ENCODE measurements around the gene SWAP70. TPM values are rescaled to one million over a fixed set of nuclear protein-coding genes. Genes with fewer than 3 reads are reported as not detected.

SWAP70 gene
- total RNA-seq, 1 donor from 2014 or later, result 20.4 TPM

- Mint-ChIP-seq H3K27me3 (ENCODE audit: low read depth) (no peaks in the 10 kb centered on the region), H3K4me1 (ENCODE audit: low read depth) (peaks cover 27% of the 10 kb centered on the region), H3K9me3 (ENCODE audit: low read depth) (no peaks in the 10 kb centered on the region), H3K36me3 (ENCODE audit: low read depth) (peaks cover 21% of the 10 kb centered on the region), H3K27ac (ENCODE audit: unreplicated experiment) (no peak overlapping the region), H3K4me3 (ENCODE audit: unreplicated experiment) (no peak overlapping the region)
- DNase-seq (ENCODE audit: low spot score), result no peak
- TF ChIP-seq, protein P1, sequence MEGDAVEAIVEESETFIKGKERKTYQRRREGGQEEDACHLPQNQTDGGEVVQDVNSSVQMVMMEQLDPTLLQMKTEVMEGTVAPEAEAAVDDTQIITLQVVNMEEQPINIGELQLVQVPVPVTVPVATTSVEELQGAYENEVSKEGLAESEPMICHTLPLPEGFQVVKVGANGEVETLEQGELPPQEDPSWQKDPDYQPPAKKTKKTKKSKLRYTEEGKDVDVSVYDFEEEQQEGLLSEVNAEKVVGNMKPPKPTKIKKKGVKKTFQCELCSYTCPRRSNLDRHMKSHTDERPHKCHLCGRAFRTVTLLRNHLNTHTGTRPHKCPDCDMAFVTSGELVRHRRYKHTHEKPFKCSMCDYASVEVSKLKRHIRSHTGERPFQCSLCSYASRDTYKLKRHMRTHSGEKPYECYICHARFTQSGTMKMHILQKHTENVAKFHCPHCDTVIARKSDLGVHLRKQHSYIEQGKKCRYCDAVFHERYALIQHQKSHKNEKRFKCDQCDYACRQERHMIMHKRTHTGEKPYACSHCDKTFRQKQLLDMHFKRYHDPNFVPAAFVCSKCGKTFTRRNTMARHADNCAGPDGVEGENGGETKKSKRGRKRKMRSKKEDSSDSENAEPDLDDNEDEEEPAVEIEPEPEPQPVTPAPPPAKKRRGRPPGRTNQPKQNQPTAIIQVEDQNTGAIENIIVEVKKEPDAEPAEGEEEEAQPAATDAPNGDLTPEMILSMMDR (IDR thresholded peaks at IDR 0.05), result no peak
These were observed 113.6 kb downstream of the SWAP70 start for GRCh38 chr11:9777525-9777924.

GRCh38 chr11:9780929-9781328 is 117.1 kb downstream of the SWAP70 start:
- H3K27ac Mint-ChIP-seq (ENCODE audit: unreplicated experiment), result no peak overlapping the region
- peaks cover 16% of the 10 kb centered on the region for H3K4me1 Mint-ChIP-seq (ENCODE audit: low read depth)
- H3K36me3 Mint-ChIP-seq (ENCODE audit: low read depth), result peaks cover 23% of the 10 kb centered on the region
- no peaks in the 10 kb centered on the region for H3K27me3 Mint-ChIP-seq (ENCODE audit: low read depth)
- no peak overlapping the region for H3K4me3 Mint-ChIP-seq (ENCODE audit: unreplicated experiment)
- no peak for DNase-seq (ENCODE audit: low spot score)
- TF ChIP-seq, protein P1 (IDR thresholded peaks at IDR 0.05), result no peak
- H3K9me3 Mint-ChIP-seq (ENCODE audit: low read depth), result no peaks in the 10 kb centered on the region

- Mint-ChIP-seq H3K27me3 (ENCODE audit: low read depth) (no peaks in the 10 kb centered on the region), H3K4me1 (ENCODE audit: low read depth) (peaks cover 24% of the 10 kb centered on the region), H3K9me3 (ENCODE audit: low read depth) (no peaks in the 10 kb centered on the region), H3K4me3 (ENCODE audit: unreplicated experiment) (no peak overlapping the region), H3K36me3 (ENCODE audit: low read depth) (peaks cover 29% of the 10 kb centered on the region), H3K27ac (ENCODE audit: unreplicated experiment) (no peak overlapping the region)
- TF ChIP-seq, protein P1 (IDR thresholded peaks at IDR 0.05), result no peak
- no peak for DNase-seq (ENCODE audit: low spot score)
These were observed 120.1 kb downstream of the SWAP70 start for GRCh38 chr11:9783986-9784385.

DNA sequence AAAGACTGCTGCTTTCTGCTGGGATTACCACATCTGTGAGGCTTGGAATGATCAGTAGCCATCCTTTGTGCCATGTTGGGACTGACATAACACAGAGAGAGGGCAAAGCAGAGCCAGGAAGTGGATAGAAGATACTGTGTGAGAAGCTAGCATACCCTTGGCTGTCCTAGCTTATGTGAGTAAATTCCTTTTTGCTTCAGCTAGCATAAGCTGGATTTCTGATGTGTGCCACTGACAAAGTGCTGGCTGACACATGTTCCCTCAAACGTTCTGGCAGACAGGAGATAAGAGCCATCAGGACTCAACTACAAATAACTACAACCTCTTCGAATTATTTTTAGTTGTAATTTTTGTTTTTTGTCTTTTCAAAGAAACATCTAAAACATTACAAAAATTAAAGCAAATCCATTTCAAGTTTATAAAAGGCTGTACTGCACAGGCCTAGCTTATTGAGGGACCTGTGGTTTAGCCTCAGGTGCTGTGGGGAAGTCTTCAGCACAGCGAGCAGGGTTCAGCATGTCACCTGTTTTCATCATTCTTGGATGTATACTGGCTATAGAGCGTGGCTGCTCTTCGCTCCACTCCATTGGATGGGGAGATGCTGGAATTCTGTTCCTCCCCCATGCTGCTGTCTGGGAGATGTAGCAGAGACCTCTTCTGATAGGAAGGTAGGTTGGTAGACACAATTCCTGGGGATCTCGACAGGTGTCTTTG is 120.9 kb downstream of the SWAP70 start:
- Mint-ChIP-seq H3K9me3 (ENCODE audit: low read depth) (no peaks in the 10 kb centered on the region), H3K36me3 (ENCODE audit: low read depth) (peaks cover 27% of the 10 kb centered on the region), H3K4me3 (ENCODE audit: unreplicated experiment) (no peak overlapping the region), H3K27ac (ENCODE audit: unreplicated experiment) (no peak overlapping the region), H3K4me1 (ENCODE audit: low read depth) (peaks cover 24% of the 10 kb centered on the region), H3K27me3 (ENCODE audit: low read depth) (no peaks in the 10 kb centered on the region)
- no peak for DNase-seq (ENCODE audit: low spot score)
- TF ChIP-seq, protein P1 (IDR thresholded peaks at IDR 0.05), result no peak

GRCh38 chr11:9787260-9787659 is 123.4 kb downstream of the SWAP70 start:
- H3K27ac Mint-ChIP-seq (ENCODE audit: unreplicated experiment), result no peak overlapping the region

More at GRCh38 chr11:9787260-9787659, 123.4 kb downstream of the SWAP70 start:
- Mint-ChIP-seq H3K9me3 (ENCODE audit: low read depth) (no peaks in the 10 kb centered on the region), H3K4me1 (ENCODE audit: low read depth) (peaks cover 24% of the 10 kb centered on the region), H3K27me3 (ENCODE audit: low read depth) (no peaks in the 10 kb centered on the region), H3K36me3 (ENCODE audit: low read depth) (peaks cover 11% of the 10 kb centered on the region), H3K4me3 (ENCODE audit: unreplicated experiment) (no peak overlapping the region)
- DNase-seq (ENCODE audit: low spot score), result no peak
- TF ChIP-seq, protein P1 (IDR thresholded peaks at IDR 0.05), result no peak

All from chondrocyte (in vitro differentiated cells).